Liver (tissue), 9 donors: ENCODE results near the gene RBBP4. TPM values are rescaled to one million over a fixed set of nuclear protein-coding genes. Genes with fewer than 3 reads are reported as not detected.
"Not testable (repeated sequence)": the region's sequence is repeated elsewhere in the genome, so short reads cannot be mapped to it uniquely, and the experiment has no call there.

Source experiments
- DNase-seq: peaks from one replicate; pipeline ENCODE4 v3.0.0-alpha.2; 2017; ENCODE audit warnings: low spot score
- H3K27ac ChIP-seq, 2 donors: one replicate each; pipeline ENCODE4 v1.7.0; 2013; ENCODE audit warnings: inconsistent platforms in 2 of 2, low read length in 2 of 2, control low read depth in 1 of 2, low read depth in 1 of 2, mild to moderate bottlenecking in 1 of 2
- H3K27me3 ChIP-seq, 4 donors: one replicate each; pipeline versions ENCODE4 v1.6.1 to v1.7.0; 2013; ENCODE audit warnings: low read length in 3 of 4, inconsistent platforms in 1 of 4, mild to moderate bottlenecking in 1 of 4, moderate library complexity in 1 of 4; ENCODE audit not compliant: control insufficient read depth in 4 of 4, insufficient read depth in 4 of 4
- H3K36me3 ChIP-seq, 4 donors: one replicate each; pipeline versions ENCODE4 v1.6.1 to v1.7.0; 2013; ENCODE audit warnings: low read length in 3 of 4, mild to moderate bottlenecking in 3 of 4, low read depth in 1 of 4, moderate library complexity in 1 of 4; ENCODE audit not compliant: control insufficient read depth in 4 of 4, insufficient read depth in 3 of 4
- H3K4me1 ChIP-seq, 4 donors: one replicate each; pipeline versions ENCODE4 v1.6.1 to v1.7.0; 2013; ENCODE audit warnings: low read length in 3 of 4, mild to moderate bottlenecking in 3 of 4, moderate library complexity in 1 of 4; ENCODE audit not compliant: control insufficient read depth in 4 of 4, insufficient read depth in 4 of 4
- H3K4me3 ChIP-seq, 3 donors: one replicate each; pipeline versions ENCODE4 v1.6.1 to v1.7.0; 2013; ENCODE audit warnings: low read length in 3 of 3, control low read depth in 1 of 3, low read depth in 1 of 3, mild to moderate bottlenecking in 1 of 3
- H3K9ac ChIP-seq, 2 donors: one replicate each; pipeline ENCODE4 v1.7.0; 2013; ENCODE audit warnings: low read length in 2 of 2, mild to moderate bottlenecking in 2 of 2, moderate library complexity in 2 of 2, control low read depth in 1 of 2, low read depth in 1 of 2
- H3K9me3 ChIP-seq, 4 donors: one replicate each; pipeline versions ENCODE4 v1.6.1 to v1.7.0; 2013; ENCODE audit warnings: low read length in 3 of 4; ENCODE audit not compliant: control insufficient read depth in 4 of 4
- EGR1 ChIP-seq, 2 donors: IDR thresholded peaks; 2 replicates each; pipeline ENCODE4 v1.6.1; 2016 to 2018; ENCODE audit warnings: antibody characterized with exemption in 2 of 2, low read depth in 2 of 2
- GABPA ChIP-seq, 2 donors: IDR thresholded peaks in 1 of 2; conservative IDR thresholded peaks in 1 of 2; 2 replicates each; pipeline ENCODE4 v1.6.1; 2016; ENCODE audit warnings: antibody characterized with exemption in 2 of 2, mild to moderate bottlenecking in 1 of 2, moderate library complexity in 1 of 2
- HNF4G ChIP-seq: IDR thresholded peaks from 2 replicates; pipeline ENCODE4 v1.6.1; 2016; ENCODE audit warnings: antibody characterized with exemption
- JUND ChIP-seq, 2 donors: IDR thresholded peaks; 2 replicates each; pipeline ENCODE4 v1.6.1; 2016; ENCODE audit warnings: antibody characterized with exemption in 2 of 2
- RAD21 ChIP-seq, 2 donors: IDR thresholded peaks; 2 replicates each; pipeline ENCODE4 v1.6.1; 2016; ENCODE audit warnings: antibody characterized with exemption in 2 of 2, mild to moderate bottlenecking in 2 of 2
- YY1 ChIP-seq: IDR thresholded peaks from 2 replicates; pipeline ENCODE4 v1.6.1; 2016; ENCODE audit warnings: antibody characterized with exemption, mild to moderate bottlenecking
- WGBS: extraction: QIAGEN DNeasy Blood & Tissue Kit; methylation state at CpG from one replicate; pipeline ENCODE4 v1.1.7; 2013; 5-methylcytosine and 5-hydroxymethylcytosine counted together
- polyA plus RNA-seq, 2 donors: library from polyadenylated mRNA; stranded (reverse) in 1 of 2; unstranded in 1 of 2; fragments of 200-250 nt in 1 of 2; fragments of >200 nt in 1 of 2; fragmentation: Nextera tagmentation in 1 of 2; extraction: Ambion mirVana in 1 of 2; gene quantifications; one replicate each; pipeline versions ENCODE4 v1.2.1 to v1.2.3, GENCODE V29; 2013 to 2015
- total RNA-seq, 2 donors: library from RNA; depleted of rRNA; stranded (reverse); fragments of >200 nt; gene quantifications; one replicate each; pipeline ENCODE4 v1.2.3, GENCODE V29; 2014
- TF ChIP-seq, protein P1 (sequence below): IDR thresholded peaks from 2 replicates; pipeline ENCODE4 v1.6.1; 2016; ENCODE audit warnings: antibody characterized with exemption
- TF ChIP-seq, protein P2 (sequence below): fragments of 150-350 bp; IDR thresholded peaks from 2 replicates; pipeline ENCODE4 v1.5.1; 2017; ENCODE audit warnings: improper control_type of control experiment, low read depth, low read length; ENCODE audit not compliant: missing input control
- donor health status: healthy.
- donor health status: healthy.
- donor health status: healthy.
- donor health status: healthy.
- donor health status: healthy.

Gene RBBP4
- total and polyA plus RNA-seq, 4 donors: 35.3 to 93.1 (median 49.0) TPM

DNA sequence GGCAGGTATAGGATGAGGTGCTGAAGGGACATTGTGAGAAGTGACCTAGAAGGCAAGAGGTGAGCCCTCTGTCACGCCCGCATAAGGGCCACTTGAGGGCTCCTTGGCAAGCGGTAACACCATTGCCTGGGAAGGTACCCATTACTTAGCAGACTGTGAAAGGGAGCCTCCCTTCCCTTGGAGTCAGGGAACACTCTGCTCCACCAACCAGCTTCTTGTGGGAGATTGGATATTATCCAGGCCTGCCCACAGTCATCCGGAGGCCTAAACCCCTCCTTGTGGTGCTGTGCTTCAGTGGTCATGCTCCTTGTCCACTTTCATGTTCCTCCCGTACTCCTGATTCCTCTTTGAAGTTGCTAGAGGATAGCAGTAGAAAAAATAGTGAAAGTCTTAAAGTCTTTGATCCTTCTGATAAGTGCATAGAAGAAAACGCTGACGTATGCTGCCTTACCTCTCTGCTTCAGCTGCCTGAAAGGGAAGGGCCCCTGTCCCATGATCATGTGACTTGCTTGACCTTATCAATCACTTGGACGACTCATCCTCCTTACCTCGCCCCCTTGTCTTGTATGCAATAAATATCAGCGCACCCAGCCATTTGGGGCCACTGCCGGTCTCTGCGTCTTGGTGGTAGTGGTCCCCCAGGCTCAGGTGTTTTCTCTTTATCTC, 16.0 kb downstream of the RBBP4 start:
- Histone ChIP-seq H3K9me3 (no peaks in the 10 kb centered on the region), H3K4me3 (no peak overlapping the region), H3K9ac (no peak overlapping the region), H3K27ac (no peak overlapping the region), H3K36me3 (peaks cover 15 to 60% (median 48%) of the 10 kb centered on the region in 4 donors), H3K4me1 (no peaks in the 10 kb centered on the region), H3K27me3 (no peaks in the 10 kb centered on the region)
- DNase-seq: no peak
- WGBS: 90% methylated on average over 12 of the region's 12 CpGs
- TF ChIP-seq, protein P1, sequence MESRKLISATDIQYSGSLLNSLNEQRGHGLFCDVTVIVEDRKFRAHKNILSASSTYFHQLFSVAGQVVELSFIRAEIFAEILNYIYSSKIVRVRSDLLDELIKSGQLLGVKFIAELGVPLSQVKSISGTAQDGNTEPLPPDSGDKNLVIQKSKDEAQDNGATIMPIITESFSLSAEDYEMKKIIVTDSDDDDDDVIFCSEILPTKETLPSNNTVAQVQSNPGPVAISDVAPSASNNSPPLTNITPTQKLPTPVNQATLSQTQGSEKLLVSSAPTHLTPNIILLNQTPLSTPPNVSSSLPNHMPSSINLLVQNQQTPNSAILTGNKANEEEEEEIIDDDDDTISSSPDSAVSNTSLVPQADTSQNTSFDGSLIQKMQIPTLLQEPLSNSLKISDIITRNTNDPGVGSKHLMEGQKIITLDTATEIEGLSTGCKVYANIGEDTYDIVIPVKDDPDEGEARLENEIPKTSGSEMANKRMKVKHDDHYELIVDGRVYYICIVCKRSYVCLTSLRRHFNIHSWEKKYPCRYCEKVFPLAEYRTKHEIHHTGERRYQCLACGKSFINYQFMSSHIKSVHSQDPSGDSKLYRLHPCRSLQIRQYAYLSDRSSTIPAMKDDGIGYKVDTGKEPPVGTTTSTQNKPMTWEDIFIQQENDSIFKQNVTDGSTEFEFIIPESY: no peak
- TF ChIP-seq RAD21 (IDR thresholded peaks at IDR 0.05) (no peak), YY1 (no peak), JUND (IDR thresholded peaks at IDR 0.05) (no peak)

DNA sequence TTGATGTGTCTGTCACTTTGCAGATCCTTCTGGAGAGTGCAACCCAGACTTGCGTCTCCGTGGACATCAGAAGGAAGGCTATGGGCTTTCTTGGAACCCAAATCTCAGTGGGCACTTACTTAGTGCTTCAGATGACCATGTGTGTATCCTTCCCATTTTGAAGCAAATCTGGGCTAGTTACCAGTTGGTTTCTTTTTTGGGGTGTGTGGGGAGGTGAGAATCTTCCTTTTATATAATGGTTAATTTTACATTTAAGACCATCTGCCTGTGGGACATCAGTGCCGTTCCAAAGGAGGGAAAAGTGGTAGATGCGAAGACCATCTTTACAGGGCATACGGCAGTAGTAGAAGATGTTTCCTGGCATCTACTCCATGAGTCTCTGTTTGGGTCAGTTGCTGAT, 17.7 kb downstream of the RBBP4 start:
- H3K4me3 ChIP-seq, H3K4me1 ChIP-seq, H3K27me3 ChIP-seq, H3K9ac ChIP-seq, H3K27ac ChIP-seq, H3K9me3 ChIP-seq, DNase-seq: not testable (repeated sequence)
- peaks cover 15 to 72% (median 56%) of the 10 kb centered on the region in 4 donors for H3K36me3 ChIP-seq
- 97% methylated on average over 5 of the region's 5 CpGs for WGBS

DNA sequence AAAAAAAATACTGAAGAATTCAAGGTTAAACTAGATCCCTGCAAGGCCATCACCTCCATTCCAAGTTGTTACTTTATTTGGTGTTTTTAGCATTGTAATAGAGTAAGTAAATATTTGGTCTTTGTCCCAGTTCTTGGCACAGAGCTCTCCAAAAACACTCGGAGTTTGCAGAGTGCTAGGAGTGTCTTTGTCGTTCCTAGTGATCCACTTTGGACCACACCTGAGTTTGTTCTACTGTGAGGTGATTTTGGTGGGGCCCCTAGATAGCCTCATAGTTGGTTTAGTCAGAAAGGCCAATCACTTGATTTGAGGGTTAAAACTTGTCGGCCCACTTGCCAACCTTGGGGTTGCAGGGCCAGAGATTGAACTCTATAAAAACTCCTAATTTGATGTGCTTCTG, 25.9 kb downstream of the RBBP4 start:
- 22% methylated on average over 3 of the region's 3 CpGs for WGBS
- H3K36me3 ChIP-seq: peaks cover 14 to 65% (median 38%) of the 10 kb centered on the region in 4 donors

DNA sequence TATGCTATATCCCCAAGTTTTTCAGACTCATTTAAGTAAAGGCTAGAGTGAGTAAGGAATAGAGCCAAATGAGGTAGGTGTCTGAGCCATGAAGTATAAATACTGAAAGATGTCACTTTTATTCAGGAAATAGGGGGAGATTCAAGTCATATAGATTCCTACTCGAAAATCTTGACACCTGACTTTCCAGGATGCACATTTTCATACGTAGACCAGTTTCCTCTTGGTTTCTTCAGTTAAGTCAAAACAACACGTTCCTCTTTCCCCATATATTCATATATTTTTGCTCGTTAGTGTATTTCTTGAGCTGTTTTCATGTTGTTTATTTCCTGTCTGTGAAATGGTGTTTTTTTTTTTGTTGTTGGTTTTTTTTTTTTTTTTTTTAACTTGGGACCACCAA, 29.0 kb downstream of the RBBP4 start:
- DNase-seq, H3K27me3 ChIP-seq, H3K27ac ChIP-seq, H3K9me3 ChIP-seq, H3K4me3 ChIP-seq, H3K9ac ChIP-seq, H3K4me1 ChIP-seq: not testable (repeated sequence)
- H3K36me3 ChIP-seq: peaks cover 10 to 48% (median 23%) of the 10 kb centered on the region in 4 donors
- 79% methylated on average over 4 of the region's 4 CpGs for WGBS

More for the DNA sequence above, 25.9 kb downstream of the RBBP4 start:
- no peak overlapping the region for H3K4me3 ChIP-seq
- TF ChIP-seq HNF4G (no peak), GABPA (IDR thresholded peaks at IDR 0.05 in 1 of 2, conservative IDR thresholded peaks at IDR 0.05 in 1 of 2) (no peak), EGR1 (IDR thresholded peaks at IDR 0.05; ENCODE audit: low read depth in 2 of 2) (no peak)
- TF ChIP-seq, protein P2, sequence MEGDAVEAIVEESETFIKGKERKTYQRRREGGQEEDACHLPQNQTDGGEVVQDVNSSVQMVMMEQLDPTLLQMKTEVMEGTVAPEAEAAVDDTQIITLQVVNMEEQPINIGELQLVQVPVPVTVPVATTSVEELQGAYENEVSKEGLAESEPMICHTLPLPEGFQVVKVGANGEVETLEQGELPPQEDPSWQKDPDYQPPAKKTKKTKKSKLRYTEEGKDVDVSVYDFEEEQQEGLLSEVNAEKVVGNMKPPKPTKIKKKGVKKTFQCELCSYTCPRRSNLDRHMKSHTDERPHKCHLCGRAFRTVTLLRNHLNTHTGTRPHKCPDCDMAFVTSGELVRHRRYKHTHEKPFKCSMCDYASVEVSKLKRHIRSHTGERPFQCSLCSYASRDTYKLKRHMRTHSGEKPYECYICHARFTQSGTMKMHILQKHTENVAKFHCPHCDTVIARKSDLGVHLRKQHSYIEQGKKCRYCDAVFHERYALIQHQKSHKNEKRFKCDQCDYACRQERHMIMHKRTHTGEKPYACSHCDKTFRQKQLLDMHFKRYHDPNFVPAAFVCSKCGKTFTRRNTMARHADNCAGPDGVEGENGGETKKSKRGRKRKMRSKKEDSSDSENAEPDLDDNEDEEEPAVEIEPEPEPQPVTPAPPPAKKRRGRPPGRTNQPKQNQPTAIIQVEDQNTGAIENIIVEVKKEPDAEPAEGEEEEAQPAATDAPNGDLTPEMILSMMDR: no peak
- H3K27ac ChIP-seq: no peak overlapping the region
- H3K9me3 ChIP-seq: no peaks in the 10 kb centered on the region
- H3K27me3 ChIP-seq: no peaks in the 10 kb centered on the region
- DNase-seq: no peak
- peaks cover 0 to 1% (median 0%) of the 10 kb centered on the region in 4 donors for H3K4me1 ChIP-seq
- no peak overlapping the region for H3K9ac ChIP-seq
